ENCODE measurements around the gene METTL27.
"Not testable (repeated sequence)": the region's sequence is repeated elsewhere in the genome, so short reads cannot be mapped to it uniquely, and the experiment has no call there.

The METTL27 gene

GRCh38 chr7:73870041-73870492, 27.8 kb upstream of the METTL27 start:
- no peak for DNase-seq (ENCODE audit: low read depth in 3 of 3, low spot score in 1 of 3)

- DNase-seq (ENCODE audit: low read depth in 3 of 3, low spot score in 1 of 3): no peak
Observed at GRCh38 chr7:73869011-73869798, 26.9 kb upstream of the METTL27 start.

- no peak for DNase-seq (ENCODE audit: low read depth in 3 of 3, low spot score in 1 of 3)
Observed at GRCh38 chr7:73866446-73866767, 24.1 kb upstream of the METTL27 start.

GRCh38 chr7:73865738-73866445, 23.6 kb upstream of the METTL27 start:
- DNase-seq (ENCODE audit: low read depth in 3 of 3, low spot score in 1 of 3): no peak

GRCh38 chr7:73864981-73865711, 22.8 kb upstream of the METTL27 start:
- DNase-seq (ENCODE audit: low read depth in 3 of 3, low spot score in 1 of 3): no peak

GRCh38 chr7:73861305-73861704, 19.0 kb upstream of the METTL27 start:
- no peak for DNase-seq (ENCODE audit: low read depth in 3 of 3, low spot score in 1 of 3)

GRCh38 chr7:73860859-73861258, 18.5 kb upstream of the METTL27 start, which contains the start of gene TMEM270:
TMEM270 (plus strand) TSS chr7:73861159; CDS start chr7:73861195, 36 bp downstream.
- no peak for DNase-seq (ENCODE audit: low read depth in 3 of 3, low spot score in 1 of 3)

GRCh38 chr7:73858807-73859206, 16.5 kb upstream of the METTL27 start:
- DNase-seq (ENCODE audit: low read depth in 3 of 3, low spot score in 1 of 3): no peak

- no peak for DNase-seq (ENCODE audit: low read depth in 3 of 3, low spot score in 1 of 3)
Observed at GRCh38 chr7:73856941-73857340, 14.6 kb upstream of the METTL27 start.

GRCh38 chr7:73852500-73852899, 10.2 kb upstream of the METTL27 start:
- DNase-seq (ENCODE audit: low read depth in 3 of 3, low spot score in 1 of 3): no peak

GRCh38 chr7:73851410-73852338, 9.4 kb upstream of the METTL27 start:
- DNase-seq (ENCODE audit: low read depth in 3 of 3, low spot score in 1 of 3): no peak

- DNase-seq (ENCODE audit: low read depth in 3 of 3, low spot score in 1 of 3): no peak
Observed at GRCh38 chr7:73850781-73851207, 8.5 kb upstream of the METTL27 start.

GRCh38 chr7:73847941-73848723, 5.8 kb upstream of the METTL27 start:
- DNase-seq (ENCODE audit: low read depth in 3 of 3, low spot score in 1 of 3): no peak

- not testable (repeated sequence) for DNase-seq (ENCODE audit: low read depth in 3 of 3, low spot score in 1 of 3)
Observed at GRCh38 chr7:73845701-73846195, 3.4 kb upstream of the METTL27 start.

GRCh38 chr7:73844848-73845460, 2.6 kb upstream of the METTL27 start:
- no peak for DNase-seq (ENCODE audit: low read depth in 3 of 3, low spot score in 1 of 3)

- no peak for DNase-seq (ENCODE audit: low read depth in 3 of 3, low spot score in 1 of 3)
Observed at GRCh38 chr7:73844131-73844547, 1.8 kb upstream of the METTL27 start.

GRCh38 chr7:73841689-73842066, 638 bp downstream of the METTL27 start:
- no peak for DNase-seq (ENCODE audit: low read depth in 3 of 3, low spot score in 1 of 3)

GRCh38 chr7:73840715-73841379, 1.5 kb downstream of the METTL27 start:
- no peak for DNase-seq (ENCODE audit: low read depth in 3 of 3, low spot score in 1 of 3)

Data from stimulated activated CD4-positive, alpha-beta T cell treated with anti-CD3 and anti-CD28 coated beads, TNF-alpha, amount 100 ng/mL, for 1 hour (primary cell).